ENCODE data around the gene MYH10.

Gene MYH10

DNA sequence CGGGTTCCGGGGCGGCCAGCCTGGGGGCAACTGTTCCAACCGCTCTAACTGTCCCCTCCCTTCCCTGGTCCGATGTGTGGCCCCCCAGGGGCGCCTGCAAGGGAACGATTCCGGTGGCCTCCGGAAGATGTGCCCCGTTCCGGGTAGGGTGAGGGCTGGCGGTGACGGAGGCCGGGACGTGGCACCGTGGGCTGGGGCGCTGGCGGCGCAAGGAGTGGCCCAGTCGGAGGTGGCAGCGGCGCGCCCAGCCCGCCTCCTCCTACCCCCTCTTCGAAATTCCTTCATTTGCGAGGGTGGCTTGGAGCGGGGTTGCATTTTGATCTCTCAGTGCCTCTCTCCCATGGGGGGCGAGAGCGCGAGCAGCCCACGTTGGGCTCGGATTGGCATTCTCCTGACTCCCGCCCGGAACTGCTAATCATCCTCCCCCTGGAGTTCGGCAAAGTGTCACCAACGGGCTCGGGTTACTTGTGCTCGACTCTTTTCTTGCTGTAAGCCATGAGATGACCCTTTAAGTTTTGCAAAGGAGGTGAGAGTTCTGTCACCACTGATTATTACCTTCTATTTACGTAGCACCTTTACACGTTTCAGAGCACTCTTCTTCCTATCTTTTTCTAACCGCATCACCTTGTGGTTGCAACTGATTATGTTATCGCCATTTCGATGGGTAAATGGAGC is 194.2 kb downstream of the MYH10 start:
- no peak for DNase-seq

GRCh38 chr17:8435245-8436168 is 195.0 kb downstream of the MYH10 start, which contains the start of gene NDEL1:
TSS of gene NDEL1 (plus strand) at chr17:8435884. CDS start at chr17:8444272, 8,388 bp downstream.
- peak; percentile 76 to 93 for DNase-seq

DNA sequence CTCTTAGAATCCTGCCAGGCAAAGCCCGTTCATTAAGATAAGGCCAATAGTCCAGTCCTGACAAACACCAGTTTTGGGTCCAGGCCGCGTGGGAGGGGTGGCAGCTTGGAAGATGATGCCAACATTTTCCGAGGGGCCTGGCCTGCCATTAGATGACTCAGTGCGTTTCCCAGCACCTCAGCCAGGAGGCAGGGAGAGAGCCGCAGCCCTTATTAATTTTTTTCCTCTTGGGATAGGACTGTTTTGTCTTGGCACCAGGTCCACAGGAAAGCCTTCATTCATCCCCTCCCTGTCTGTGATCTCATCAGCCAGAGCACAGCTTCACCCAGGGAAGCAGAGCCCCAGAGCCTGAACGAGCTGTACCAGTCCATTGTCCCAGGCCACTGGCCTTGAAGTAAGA is 199.6 kb downstream of the MYH10 start:
- DNase-seq, result no peak

DNA sequence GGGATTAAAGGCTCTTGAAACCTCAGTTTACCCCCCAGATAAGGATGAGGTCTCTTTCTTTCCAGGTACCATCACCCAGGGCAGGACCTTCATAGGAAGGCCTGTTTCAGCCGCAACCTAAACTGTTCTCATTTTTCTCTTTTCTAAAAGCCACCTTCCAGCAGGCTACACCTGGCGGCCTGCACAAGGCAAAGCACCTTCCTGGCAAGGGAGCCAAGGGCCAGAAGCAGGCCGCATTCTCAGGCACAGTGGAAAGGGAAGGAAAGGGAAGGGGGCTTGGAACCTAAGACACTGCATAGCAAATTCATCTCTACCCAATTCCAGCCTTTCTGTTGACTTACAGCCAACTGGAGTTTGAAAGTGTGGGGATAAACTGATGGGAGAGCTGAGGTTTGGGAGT is 203.7 kb downstream of the MYH10 start:
- DNase-seq, result no peak

- DNase-seq, result no peak
Measured at GRCh38 chr17:8426094-8426720, 204.3 kb downstream of the MYH10 start.

Data from cerebellar nuclear complex (tissue), 1 donor.